HG03378 (cell line): ENCODE results near the gene RYR2.
"Not testable (repeated sequence)": the region's sequence is repeated elsewhere in the genome, so short reads cannot be mapped to it uniquely, and the experiment has no call there.

Source experiments
- ATAC-seq: cut with Tn5 transposase; IDR thresholded peaks from one replicate; pipeline ENCODE4 v1.9.1; 2021; ENCODE audit warnings: mild to moderate bottlenecking, moderate library complexity; ENCODE audit not compliant: unreplicated experiment

RYR2 gene

GRCh38 chr1:237509748-237510147 lies 467.8 kb downstream of the RYR2 start:
- ATAC-seq: no peak

- ATAC-seq: no peak
Observed at GRCh38 chr1:237525102-237525501, 483.1 kb downstream of the RYR2 start.

- no peak for ATAC-seq
Observed at GRCh38 chr1:237527761-237528160, 485.8 kb downstream of the RYR2 start.

- ATAC-seq: no peak
Observed at GRCh38 chr1:237528545-237528944, 486.6 kb downstream of the RYR2 start.

GRCh38 chr1:237539055-237539454 lies 497.1 kb downstream of the RYR2 start:
- ATAC-seq: no peak

- no peak for ATAC-seq
Observed at GRCh38 chr1:237542525-237543418, 500.8 kb downstream of the RYR2 start.

- ATAC-seq: no peak
Observed at GRCh38 chr1:237553078-237553477, 511.1 kb downstream of the RYR2 start.

GRCh38 chr1:237556911-237557310 lies 514.9 kb downstream of the RYR2 start:
- no peak for ATAC-seq

- ATAC-seq: peak; percentile 94
Observed at GRCh38 chr1:237562242-237562823, 520.3 kb downstream of the RYR2 start.

GRCh38 chr1:237565236-237565635 lies 523.3 kb downstream of the RYR2 start:
- no peak for ATAC-seq

GRCh38 chr1:237566581-237566980 lies 524.6 kb downstream of the RYR2 start:
- no peak for ATAC-seq

- ATAC-seq: no peak
Observed at GRCh38 chr1:237568955-237569354, 527.0 kb downstream of the RYR2 start.

GRCh38 chr1:237570530-237570929 lies 528.5 kb downstream of the RYR2 start:
- ATAC-seq: no peak

- no peak for ATAC-seq
Observed at GRCh38 chr1:237574536-237574935, 532.6 kb downstream of the RYR2 start.

- no peak for ATAC-seq
Observed at GRCh38 chr1:237578540-237578939, 536.6 kb downstream of the RYR2 start.

- ATAC-seq: no peak
Observed at GRCh38 chr1:237580726-237581125, 538.7 kb downstream of the RYR2 start.

GRCh38 chr1:237583270-237583669 lies 541.3 kb downstream of the RYR2 start:
- no peak for ATAC-seq

GRCh38 chr1:237583756-237584155 lies 541.8 kb downstream of the RYR2 start:
- no peak for ATAC-seq

GRCh38 chr1:237590386-237590785 lies 548.4 kb downstream of the RYR2 start:
- no peak for ATAC-seq

- ATAC-seq: no peak
Observed at GRCh38 chr1:237591353-237591752, 549.4 kb downstream of the RYR2 start.

GRCh38 chr1:237603036-237603568 lies 561.1 kb downstream of the RYR2 start:
- ATAC-seq: not testable (repeated sequence)

GRCh38 chr1:237608433-237608832 lies 566.4 kb downstream of the RYR2 start:
- ATAC-seq: no peak
